GM19351 (cell line): Measurements from ENCODE around the gene ROR2.

Experiments used
- ATAC-seq: cut with Tn5 transposase; IDR thresholded peaks from one replicate; pipeline ENCODE4 v1.9.1; 2021; ENCODE audit warnings: mild to moderate bottlenecking, moderate library complexity; ENCODE audit not compliant: unreplicated experiment

Gene ROR2

DNA sequence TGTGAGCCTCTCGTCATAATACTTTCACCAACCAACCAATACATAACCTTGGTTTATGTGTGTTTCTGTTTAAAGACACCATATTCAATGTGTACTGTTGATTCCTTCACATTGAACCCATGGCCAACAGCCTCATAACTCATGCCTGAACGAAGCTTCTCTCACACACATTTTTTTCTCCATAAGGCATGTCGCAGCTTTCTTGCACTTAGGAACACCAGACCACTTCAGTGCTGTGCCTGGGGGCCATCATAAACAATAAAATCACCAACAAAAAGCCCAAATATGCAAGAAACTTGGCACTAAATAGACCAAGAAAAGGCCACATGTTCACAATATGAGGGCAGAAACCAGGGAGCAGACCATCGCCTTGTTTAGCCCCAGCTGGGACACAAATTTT lies 192.2 kb downstream of the ROR2 start:
- no peak for ATAC-seq

DNA sequence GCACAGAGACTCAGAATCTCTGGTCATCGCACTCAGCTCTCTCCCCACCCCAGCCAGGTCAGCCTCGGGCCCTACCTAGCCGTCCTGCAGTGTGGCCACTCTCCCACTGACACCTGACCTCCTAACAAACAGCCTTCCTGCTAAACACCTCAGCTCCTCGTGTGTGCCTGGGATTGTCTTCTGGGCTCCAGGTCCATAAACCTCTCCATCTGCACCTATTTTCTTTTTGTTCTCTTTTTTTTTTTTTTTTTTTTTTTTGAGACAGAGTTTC lies 193.6 kb downstream of the ROR2 start:
- no peak for ATAC-seq

DNA sequence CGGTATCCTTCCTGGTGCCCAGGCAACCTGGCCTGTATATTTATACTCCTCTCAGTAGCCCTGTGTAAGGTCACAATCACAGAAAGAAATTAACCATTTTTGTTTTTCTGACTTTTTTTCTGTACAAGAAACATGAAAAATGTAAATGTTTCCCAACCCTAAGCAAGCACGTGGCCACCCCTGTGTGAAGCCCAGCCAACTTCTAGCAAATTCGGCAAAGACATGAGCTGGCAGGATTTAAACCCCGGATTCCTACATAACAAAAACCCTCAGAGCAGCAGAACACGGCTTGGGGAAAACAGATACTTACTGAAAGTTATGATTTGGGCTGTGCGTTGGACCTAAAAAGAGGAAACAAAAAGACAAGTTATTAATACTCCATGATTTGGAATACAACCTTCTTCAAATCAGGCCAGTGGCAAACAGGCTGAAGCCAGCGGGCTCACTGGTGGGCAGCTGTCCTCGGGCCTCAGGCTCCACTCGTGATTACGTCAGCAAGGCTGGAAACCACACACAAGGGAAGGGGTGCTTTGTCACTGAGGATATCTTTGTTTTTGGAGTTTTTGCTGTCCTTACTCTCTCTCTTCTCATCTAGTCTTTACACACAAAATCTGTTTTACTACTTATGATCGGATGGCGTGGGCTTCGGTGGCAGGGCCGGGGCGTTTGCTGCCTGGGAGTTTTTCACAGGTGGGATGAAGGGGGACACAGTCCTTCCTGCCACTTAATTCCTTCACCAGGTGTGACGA lies 194.1 kb downstream of the ROR2 start:
- no peak for ATAC-seq

DNA sequence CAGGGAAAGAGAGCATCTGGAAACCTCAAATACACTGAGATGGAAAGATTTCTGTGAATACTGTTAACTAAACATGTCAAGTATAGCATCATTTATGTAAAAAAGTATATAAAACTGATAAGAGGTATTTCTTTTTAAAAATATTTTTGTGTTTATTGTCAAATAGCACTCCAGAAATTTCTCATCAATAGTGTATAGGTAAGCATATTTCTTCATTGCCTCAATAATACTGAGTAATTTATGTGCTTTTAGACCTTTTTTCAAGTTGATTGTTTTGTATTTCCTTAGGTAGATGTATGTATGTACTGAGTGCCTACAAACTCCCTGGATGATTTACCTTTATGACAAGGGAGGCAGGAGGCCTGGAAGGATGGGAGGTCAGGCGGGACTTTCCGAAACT lies 196.3 kb downstream of the ROR2 start:
- no peak for ATAC-seq

DNA sequence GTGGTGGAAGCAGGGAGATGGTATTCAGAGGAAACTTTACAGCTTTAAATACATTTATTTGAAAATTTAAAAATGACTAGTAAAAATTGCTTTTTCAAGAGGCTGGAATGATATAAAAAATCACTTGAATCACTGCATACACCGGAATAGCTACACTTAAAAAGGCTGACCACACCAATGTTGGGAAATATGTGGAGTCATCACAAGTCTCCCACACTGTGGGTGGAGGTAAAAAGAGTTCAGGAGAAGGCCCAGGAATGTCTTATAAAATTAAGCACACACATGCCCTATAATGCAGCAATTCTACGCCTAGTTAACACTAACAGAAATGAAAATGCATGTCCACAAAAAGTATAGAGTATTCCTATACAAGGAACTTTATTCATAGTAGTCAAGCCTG lies 198.1 kb downstream of the ROR2 start:
- no peak for ATAC-seq

DNA sequence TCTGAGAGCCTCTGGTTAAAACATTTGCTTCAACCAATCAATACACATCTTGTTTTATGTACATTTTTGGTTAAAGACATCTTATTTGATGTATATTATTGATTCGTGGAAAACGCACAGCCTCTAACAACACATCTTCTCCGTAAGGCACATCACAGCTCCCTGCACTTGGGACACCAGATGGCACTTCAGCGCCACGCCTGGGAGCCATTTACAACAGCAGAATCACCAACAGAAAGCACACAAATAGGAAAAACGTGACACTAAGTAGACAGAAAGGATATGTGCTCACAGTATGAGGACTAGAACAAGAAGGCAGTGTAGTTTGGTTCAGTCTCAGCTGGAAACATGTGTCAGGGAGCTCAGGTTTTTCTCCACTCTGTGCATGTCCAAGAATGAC lies 199.7 kb downstream of the ROR2 start:
- no peak for ATAC-seq

DNA sequence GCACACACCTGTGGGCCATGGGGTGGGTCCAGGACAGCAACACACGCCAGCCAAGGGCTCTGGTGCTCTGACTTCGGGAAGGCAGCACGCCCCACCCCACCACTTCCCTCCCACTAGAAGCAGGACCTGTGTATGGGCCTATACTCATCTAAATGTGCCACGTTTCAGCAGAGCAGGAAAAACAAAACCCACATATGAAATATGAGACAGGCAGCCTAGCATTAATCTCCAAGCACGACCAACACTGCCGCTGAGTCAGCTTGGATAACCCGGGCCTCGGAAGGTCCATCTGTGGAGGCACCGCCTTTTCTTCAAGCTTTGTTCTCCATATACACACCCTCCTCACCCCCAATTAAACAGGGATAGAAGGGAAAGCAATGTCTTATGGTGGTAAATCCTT lies 203.1 kb downstream of the ROR2 start:
- no peak for ATAC-seq

DNA sequence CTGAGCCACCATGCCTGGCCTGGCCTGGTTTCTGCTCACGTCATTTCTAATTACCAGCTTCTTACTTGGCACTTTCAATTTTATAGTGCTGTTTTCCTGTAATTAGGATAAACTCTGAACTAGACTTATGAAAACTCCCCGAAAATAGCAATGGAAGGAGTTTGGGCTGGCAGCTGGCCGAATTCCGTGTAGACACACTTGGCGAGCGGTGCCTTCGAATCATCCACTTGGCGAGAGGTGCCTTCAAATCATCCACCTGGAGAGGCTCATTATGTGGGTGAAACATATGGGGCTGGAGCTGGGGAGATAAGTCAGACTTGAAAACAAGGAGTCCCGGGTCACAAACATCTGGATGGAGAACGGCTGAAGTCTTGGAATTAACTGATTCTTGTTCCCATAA lies 203.7 kb downstream of the ROR2 start:
- no peak for ATAC-seq

DNA sequence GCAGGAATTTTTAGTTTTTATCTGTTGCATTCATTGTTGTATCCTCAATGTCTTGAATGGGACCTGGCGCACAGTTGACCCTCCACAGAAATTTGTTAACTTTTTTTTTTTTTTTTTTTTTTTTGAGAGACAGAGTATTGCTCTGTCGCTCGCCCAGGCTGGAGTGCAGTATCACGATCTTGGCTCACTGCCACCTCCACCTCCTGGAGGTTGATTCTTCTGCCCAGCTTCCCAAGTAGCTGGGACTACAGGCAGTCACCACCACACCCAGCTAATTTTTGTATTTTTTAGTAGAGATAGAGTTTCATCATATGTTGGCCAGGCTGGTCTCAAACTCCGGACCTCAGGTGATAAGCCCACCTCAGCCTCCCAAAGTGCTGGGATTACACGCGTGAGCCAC lies 205.9 kb downstream of the ROR2 start:
- ATAC-seq, result no peak

DNA sequence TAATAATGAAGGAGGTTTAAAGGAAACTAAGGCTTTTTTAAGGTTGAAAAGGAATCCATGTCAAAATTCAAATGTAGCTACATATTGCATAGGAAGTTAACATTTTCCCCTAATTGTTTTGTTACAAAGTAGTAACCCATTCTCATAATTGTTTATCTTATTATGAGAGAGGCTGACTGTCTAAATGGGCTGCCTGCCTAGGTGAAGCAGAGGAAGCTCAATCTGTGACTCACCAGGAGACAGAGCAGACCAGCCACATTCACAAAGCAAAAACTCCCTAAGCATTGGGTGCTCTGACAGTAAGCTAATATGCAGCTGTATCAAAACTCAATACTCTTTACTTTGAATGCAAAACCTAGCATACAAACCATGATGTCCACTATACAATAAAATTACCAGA lies 208.5 kb downstream of the ROR2 start:
- no peak for ATAC-seq

DNA sequence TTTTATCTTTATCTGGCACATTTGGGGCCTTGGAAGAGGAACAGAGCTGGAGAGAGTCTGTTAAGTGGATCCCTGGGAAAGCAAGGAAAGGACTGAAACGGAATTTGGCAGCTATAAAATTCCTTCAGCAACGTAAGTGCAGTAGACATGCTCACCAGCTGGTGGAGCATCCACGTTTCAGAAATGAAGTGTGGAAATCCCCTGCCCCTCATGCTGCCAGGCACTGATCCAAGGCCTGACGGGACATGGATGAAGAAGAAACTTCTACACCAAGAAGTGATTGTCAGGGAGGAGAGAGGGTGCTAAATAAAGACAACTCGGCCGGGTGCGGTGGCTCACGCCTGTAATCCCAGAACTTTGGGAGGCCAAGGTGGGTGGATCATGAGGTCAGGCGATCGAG lies 209.3 kb downstream of the ROR2 start:
- ATAC-seq, result no peak

DNA sequence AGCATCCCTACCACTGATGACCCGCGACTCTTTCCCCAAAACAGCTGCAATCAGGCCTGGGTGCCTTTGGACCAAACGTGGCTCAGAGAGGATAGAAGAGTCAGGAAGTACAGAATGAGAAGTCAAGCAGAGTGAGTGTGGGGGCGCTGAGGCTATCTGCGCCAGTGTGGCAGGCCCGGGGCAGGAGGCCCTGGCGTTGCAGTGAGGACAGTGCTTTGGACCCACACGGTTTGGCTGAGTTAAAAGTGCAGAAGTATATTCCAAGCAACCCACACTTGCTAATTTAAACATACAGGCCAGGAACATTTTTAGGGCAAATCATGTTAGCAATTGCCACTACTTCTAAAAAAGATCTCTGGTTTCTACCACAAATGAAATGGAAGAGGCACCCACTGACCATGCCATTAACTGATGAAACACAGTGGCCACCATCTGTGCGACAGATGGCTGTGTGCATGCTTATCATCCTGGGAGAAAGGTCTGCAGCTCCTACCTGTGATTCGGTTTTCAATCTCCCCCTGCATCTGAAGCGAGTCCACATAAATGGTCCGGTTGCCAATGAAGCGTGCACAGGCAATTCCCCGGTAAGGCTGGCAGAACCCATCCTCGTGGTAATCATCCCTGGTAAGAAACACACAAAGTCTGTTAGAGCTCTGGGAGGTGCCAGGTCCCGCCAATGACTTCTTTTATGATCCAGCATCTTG lies 213.0 kb downstream of the ROR2 start:
- no peak for ATAC-seq

DNA sequence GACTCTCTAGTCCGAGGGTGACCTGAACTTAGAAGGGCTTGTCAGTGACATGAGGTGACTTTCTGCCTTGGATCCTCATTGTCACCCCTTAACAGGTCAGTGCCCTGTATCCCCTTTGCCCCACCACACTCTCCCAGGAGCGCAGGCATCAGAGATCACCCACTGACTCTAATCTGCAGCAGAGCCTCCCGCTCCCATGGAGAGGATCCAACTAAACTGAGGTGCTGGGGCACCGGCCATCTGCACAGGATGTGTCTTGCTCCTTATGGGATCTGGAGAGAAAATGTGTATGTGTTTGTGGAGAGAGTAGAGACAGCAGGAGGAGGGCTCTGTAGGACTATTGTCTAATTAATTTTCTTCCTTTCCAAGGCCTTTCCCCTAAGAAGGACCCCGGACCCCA lies 213.7 kb downstream of the ROR2 start:
- ATAC-seq, result no peak

DNA sequence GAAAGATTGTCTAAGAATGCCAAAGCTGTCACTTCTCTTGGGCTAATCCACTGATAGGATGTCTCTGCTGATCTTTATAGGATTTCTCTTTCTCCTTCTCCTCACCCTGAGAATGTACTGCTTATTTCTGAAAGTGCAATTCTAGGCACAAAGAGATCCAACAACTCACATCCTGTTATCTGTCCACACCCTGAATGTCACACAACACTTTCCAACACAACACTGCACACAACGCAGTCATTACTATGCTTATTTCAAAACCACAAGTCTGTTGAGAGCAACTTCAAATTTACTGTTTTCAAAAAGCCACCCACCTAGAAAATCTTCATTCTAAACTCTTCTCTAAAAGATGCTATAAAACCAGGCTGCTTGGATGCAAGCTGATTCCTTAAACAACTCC lies 215.0 kb downstream of the ROR2 start:
- ATAC-seq, result no peak

DNA sequence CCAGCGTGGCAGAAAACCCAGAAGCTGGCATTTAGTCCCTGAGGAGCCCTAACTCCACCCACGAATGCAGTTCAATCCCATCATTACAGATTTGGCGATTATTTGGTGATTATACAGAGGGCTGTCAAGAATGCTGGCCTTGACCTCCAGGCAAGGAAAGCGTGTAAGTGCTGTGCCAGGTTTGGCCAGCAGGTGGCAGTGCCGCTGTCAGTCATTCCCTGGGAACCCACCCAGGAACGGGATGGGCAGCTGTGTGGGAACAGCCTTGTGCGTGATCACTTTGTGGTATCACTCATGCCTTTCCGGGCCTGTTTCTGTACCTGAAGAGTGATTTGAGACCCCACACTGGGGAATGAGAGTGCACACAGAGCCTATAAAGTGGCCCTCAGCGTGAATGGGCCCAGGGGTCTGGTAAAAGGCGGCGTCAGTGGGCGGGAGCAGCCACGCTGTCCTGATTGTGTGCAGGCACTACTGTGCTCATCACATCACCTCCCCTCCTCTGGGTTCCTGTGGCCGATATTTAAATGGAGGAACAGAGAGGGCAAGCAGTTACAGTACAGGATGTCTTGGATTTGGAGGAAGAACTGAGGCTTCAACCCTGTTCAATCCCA lies 215.6 kb downstream of the ROR2 start:
- no peak for ATAC-seq

DNA sequence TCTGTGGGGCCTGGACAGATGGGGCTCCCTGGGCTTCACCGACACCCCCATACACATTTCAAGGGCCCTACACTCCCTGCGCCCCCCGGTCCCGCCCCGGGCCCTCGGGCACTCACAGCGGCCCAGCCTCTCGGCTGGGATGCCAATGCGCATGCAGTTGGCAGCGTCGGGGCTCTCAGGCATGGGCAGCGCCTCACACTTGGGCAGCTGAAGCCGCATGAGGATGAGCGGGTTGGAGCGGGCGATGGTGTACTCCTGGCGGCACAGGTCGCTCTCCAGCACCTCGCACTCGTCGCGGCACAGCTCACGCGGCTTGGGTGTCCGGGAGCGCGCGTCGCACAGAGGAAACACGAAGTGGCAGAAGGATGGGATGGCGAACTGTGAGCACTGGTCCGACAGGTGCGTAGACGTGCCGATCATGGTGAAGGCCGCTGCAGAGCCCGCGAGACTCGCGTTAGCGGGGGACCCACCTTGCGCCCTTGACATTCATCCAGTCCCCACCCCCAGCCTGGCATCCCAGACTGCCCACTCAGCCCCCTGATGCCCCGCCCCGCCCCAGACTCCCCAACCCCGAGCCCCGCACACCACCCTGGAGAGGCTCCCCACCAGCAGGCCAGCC lies 216.9 kb downstream of the ROR2 start:
- ATAC-seq, result no peak

DNA sequence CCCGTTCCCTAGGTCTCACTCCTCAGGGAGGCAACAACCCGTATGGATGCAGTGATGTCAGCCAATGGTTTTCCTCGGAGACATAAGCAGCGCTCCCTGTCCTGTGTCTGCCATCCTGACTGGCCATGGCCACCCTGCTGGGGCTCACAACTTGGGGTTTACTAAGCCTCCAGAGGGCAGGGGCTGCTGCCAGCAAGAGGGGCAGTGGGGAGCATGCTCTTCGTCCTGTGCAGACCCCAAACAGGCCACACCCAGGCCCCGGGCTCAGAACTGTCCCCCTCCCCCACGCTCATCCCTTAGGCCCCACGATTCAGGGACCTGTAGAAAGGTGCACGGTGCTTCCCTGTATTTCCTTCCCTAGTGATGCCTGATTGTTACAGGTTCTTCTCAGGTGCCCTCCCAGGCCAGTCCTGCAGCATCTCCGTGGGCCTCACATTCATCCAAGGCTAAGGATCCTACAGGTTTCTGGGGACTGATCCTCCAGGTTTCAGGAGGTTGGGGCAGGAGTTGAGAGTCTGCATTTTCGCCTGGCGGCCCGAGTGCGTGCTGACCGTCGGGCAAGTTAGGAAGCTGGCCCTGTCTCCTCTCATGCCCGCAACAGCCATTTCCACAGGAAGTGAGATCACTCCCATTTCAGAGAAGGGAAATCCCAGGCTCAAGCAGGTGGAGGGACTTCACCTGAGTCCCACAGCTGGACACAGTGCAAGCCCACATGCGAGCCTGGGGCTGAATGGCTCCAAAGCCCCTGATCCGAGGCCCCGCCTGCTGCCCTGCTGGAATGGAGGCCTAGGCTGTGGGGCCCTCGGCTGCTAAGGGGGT lies 217.6 kb downstream of the ROR2 start:
- ATAC-seq, result no peak

DNA sequence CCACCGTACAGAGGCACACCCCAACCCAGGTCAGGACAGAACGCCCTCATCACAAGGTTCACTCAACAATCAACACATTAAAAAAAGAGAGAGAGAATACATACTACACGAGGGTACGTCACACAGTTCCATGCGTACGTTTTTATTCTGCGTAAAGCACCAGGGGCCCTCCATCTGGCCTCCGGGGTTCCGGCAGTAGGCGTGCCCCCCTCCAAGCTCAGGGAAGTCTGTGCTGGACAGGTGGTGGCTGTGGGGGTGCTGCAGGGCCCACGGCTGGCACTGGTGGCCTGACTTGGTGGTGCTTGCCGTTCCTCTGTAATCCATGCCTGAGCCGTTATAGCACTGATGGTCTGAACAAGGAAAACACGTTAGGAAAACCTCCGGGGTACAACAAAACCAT lies 219.2 kb downstream of the ROR2 start:
- no peak for ATAC-seq

DNA sequence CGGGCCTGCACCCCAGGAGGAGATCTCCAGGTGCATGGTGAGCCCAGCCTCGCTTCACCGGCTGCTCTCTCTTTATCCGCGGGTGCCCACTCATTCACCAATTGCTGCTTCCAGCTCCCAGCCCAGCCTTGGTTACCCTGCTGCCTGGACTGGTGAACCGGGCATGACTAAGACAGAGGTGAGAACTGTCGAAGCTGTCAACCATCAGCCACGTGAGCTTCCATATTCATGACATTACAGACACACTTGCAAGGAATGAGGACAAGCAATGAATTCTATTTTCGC lies 220.5 kb downstream of the ROR2 start:
- ATAC-seq, result no peak

DNA sequence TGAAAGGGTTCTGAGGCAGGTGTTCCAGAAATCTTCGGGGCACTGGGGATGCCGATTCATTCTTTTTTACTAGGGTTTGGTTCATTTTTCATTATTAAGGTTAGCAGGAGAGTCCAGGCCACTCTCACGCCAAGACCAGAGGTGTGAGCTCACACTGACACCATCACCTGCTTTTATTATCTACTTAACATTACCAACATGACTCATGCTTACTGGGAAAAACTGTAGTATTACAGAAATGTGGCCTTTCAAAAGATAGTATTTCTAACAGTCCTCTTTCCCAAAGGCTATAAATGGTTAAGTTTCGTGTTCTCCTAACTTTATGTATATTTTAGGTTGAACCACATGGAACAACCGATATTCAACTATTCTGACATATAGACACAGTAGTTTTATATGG lies 222.1 kb downstream of the ROR2 start:
- no peak for ATAC-seq

DNA sequence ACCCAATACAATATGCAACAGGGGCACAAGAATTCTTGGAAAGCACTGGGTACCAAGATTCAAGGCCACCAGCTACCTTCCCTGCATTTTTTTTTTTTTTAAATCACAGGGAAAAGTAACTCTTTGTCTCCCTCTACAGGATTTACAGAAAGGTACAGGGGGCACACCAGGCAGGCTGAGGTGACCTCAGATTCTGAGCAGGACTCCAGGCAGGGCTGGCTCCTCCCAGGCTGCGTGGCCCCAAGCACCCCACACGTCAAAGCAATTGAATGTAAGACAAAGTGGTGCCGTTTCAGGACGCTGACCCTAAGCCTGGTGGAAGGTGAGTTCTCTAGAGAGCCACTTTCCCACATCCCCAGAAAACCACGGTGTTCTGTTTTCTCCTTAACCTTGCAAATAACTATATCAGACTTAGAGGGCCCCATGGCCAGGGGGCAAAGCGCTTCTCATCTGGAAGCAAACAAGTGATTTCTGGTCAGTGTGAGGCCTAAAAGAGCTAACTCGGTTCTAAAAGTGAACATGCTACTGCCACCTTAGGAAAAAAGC lies 222.6 kb downstream of the ROR2 start:
- no peak for ATAC-seq
